GM12873 (cell line): Measurements from ENCODE around the gene ADAR.

Source experiments
- TF ChIP-seq, protein P1 (sequence below): IDR thresholded peaks from 2 replicates; pipeline ENCODE4 v1.5.1; 2012; ENCODE audit warnings: low read depth, mild to moderate bottlenecking, moderate library complexity, low read length, control low read depth; ENCODE audit not compliant: insufficient read depth; ENCODE audit errors: missing control alignments

Gene ADAR

DNA sequence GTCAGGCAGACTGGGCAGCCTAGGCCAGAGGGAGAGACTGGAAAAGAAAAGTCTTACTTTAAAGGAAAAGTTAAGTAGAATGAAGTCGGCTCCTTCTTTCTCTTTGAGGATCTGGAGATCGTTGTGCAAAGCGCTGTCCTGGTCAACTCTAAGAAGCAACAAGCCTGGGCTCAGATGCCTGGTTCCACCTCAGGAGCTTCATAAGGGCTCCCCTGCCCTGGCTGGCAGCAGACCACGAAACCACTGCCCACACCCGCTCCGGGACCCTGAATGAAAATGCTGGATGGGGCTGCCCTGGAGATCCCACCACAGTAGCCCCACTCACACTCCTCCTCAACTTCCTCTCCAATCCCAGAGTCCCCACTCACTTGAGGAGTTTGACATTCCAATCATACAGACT lies 56.0 kb downstream of the ADAR start:
- TF ChIP-seq, protein P1, sequence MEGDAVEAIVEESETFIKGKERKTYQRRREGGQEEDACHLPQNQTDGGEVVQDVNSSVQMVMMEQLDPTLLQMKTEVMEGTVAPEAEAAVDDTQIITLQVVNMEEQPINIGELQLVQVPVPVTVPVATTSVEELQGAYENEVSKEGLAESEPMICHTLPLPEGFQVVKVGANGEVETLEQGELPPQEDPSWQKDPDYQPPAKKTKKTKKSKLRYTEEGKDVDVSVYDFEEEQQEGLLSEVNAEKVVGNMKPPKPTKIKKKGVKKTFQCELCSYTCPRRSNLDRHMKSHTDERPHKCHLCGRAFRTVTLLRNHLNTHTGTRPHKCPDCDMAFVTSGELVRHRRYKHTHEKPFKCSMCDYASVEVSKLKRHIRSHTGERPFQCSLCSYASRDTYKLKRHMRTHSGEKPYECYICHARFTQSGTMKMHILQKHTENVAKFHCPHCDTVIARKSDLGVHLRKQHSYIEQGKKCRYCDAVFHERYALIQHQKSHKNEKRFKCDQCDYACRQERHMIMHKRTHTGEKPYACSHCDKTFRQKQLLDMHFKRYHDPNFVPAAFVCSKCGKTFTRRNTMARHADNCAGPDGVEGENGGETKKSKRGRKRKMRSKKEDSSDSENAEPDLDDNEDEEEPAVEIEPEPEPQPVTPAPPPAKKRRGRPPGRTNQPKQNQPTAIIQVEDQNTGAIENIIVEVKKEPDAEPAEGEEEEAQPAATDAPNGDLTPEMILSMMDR, result no peak

- TF ChIP-seq, protein P1, result no peak
These were observed 56.5 kb downstream of the ADAR start for GRCh38 chr1:154551474-154551873.

- TF ChIP-seq, protein P1, result no peak
These were observed 57.3 kb downstream of the ADAR start for GRCh38 chr1:154550657-154551056.

DNA sequence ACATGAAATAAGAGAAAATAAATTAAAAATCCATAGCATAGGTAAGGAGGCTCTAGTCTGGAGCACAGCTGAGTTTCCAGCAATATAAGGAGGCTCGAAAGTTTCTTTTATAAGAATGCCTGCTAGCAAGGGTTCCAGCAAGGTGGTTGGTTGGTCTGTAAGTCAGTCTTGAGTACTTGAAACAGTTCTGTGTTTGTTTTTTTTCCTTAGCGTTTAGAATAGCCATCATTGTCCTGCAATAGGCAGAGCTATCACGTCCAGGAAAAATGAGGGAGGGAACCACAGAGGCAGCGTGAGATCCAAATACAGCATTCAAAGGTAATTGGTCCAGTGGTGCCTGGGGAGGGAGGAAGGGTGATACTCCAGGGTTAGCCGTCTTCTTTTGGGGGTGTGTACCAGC lies 57.9 kb downstream of the ADAR start:
- TF ChIP-seq, protein P1, result no peak

DNA sequence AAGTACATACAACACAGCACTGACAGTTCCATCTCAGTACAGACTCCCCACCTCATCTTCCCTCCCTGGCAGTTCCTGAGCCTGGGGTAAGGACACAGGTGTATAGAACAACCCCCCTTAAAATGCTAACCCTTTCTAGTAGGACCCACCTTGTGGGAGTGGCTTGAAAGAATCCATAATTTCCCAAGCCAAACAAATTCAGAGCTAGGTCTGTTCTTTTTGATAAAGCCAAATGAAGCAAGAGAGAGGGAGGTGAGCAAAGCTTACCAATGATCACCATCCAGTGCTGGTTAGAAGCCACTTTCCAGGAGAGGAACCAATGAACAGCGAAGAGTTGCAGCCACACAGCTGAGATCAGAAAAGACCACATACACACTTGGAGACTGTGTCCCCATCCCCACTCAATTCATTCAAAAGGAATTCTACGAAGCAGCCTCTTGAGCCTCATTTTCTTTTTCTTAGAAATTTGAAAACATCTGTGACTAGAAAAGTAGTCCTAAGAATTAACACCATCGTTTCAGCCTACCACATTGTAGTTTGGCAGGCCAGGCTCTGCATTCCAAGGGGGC lies 58.7 kb downstream of the ADAR start:
- TF ChIP-seq, protein P1, result no peak

GRCh38 chr1:154548028-154548427 lies 60.0 kb downstream of the ADAR start:
- TF ChIP-seq, protein P1, result no peak

GRCh38 chr1:154547105-154547732 lies 60.8 kb downstream of the ADAR start:
- TF ChIP-seq, protein P1, result no peak
